ENCODE results near the gene ANGPTL4. TPM values are rescaled to one million over a fixed set of nuclear protein-coding genes. Genes with fewer than 3 reads are reported as not detected.

ANGPTL4 gene
- total RNA-seq, 4 donors from 2014 or later: 150 to 237 (median 190) TPM

DNA sequence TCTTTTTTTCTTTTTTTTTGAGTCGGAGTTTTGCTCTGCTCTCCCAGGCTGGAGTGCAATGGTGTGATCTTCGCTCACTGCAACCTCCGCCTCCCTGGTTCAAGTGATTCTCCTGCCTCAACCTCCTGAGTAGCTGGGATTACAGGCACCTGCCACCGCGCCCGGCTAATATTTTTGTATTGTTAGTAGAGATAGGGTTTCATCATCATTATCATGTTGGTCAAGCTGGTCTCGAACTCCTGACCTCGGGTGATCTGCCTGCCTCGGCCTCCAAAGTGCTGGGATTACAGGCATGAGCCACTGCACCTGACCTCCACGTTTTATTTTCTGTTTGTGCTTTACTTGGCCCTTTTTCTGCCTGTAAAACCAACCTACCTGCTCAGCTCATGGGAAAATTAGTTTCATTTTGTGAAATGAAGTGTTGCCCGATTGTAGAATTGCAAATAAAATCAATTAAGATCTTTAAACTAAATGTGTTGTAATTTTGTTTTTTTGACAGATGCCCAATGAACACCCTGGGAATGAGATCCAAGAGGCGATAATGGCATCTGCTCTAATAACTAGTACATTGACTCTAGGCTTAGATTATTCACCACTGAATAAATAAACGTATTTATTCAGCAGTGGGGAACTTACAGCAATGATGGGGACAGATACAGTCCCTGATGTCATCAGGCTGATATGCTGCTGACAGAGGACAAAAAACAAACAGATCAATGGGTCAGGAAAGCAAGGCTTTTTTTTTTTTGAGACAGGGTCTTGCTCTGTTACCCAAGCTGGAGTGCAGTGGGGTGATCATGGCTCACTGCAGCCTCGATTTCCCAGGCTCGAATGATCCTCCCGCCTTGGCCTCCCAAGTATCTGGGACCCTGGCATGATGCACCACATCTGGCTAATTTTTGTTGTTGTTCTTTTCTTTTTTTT is 24.0 kb downstream of the ANGPTL4 start:
- TF ChIP-seq, protein P1, sequence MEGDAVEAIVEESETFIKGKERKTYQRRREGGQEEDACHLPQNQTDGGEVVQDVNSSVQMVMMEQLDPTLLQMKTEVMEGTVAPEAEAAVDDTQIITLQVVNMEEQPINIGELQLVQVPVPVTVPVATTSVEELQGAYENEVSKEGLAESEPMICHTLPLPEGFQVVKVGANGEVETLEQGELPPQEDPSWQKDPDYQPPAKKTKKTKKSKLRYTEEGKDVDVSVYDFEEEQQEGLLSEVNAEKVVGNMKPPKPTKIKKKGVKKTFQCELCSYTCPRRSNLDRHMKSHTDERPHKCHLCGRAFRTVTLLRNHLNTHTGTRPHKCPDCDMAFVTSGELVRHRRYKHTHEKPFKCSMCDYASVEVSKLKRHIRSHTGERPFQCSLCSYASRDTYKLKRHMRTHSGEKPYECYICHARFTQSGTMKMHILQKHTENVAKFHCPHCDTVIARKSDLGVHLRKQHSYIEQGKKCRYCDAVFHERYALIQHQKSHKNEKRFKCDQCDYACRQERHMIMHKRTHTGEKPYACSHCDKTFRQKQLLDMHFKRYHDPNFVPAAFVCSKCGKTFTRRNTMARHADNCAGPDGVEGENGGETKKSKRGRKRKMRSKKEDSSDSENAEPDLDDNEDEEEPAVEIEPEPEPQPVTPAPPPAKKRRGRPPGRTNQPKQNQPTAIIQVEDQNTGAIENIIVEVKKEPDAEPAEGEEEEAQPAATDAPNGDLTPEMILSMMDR (IDR thresholded peaks at IDR 0.05; ENCODE audit: low read depth): no peak

DNA sequence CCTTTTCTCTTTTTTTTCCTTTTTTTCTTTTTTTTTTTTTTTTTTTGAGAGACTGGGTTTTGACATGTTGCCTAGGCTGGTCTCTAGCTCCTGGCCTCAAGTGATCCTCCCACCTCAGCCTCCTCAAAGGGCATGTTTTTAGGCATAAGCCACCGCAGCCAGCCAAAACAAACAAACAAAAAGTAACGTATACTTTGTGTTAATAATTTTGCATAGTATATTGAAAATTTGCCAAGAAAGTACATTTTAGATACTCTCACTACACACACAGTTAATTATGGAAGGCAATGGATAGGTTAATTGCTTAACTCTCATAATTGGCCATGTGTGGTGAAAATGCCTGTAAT is 24.6 kb downstream of the ANGPTL4 start:
- TF ChIP-seq, protein P1 (IDR thresholded peaks at IDR 0.05; ENCODE audit: low read depth): no peak

DNA sequence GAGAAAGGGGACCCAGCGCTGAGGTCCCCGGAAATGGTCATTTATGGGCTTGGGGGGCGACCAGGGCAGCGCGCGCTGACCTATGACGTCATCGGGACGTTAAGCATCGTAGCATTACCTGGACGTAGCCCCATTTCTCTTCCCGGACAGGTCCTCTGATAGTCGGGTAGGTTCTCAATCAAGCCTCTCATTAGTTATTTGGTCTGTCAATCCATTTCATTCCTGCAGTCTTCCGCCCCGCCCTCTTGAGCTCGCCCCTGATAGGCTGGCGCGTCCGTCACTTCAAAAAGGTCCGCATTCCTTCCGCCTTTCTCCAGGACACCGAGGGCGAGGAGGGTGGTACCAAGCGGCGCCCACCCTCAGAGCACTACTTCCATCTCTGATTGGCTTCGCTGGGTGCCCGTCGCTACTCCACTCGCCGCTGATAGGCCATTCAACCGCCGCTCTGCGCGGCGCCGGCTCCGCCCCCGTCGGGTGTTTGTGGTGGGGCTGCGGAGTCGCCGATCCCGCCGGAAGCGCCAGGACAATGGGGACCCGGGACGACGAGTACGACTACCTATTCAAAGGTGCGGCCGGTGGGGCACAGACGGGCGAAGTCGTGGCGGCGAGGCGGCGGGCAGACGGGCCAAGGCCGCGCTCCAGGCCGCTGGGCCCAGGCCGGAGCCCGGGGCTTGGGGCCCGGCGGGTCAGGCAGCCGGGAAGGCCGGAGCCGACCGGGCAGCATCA is 26.1 kb downstream of the ANGPTL4 start, which contains the start of gene RAB11B:
Gene RAB11B, plus strand, starts transcription at position 470 of the 726 bp plus-strand sequence. Its CDS starts 57 bp downstream, at position 527.
- TF ChIP-seq, protein P1 (IDR thresholded peaks at IDR 0.05; ENCODE audit: low read depth): no peak

DNA sequence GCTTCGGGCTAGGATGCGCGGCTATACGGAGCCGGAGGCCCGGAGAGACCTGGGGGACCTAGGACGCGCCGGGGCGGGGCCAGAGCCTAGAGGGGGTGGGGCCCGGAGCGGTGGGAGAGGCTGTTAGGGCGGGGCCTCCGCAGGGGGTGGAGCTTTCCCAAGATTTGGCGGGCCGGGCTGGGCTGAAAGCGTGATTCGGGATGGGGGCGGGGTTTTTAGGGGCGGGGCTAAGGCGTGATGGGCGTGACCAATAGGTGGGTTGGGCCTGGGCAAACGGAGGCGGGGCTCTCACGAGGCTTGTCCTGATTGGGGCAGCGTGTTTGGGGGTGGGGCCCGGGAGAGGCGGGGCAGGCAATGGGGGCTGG is 26.6 kb downstream of the ANGPTL4 start:
- TF ChIP-seq, protein P1 (IDR thresholded peaks at IDR 0.05; ENCODE audit: low read depth): no peak

DNA sequence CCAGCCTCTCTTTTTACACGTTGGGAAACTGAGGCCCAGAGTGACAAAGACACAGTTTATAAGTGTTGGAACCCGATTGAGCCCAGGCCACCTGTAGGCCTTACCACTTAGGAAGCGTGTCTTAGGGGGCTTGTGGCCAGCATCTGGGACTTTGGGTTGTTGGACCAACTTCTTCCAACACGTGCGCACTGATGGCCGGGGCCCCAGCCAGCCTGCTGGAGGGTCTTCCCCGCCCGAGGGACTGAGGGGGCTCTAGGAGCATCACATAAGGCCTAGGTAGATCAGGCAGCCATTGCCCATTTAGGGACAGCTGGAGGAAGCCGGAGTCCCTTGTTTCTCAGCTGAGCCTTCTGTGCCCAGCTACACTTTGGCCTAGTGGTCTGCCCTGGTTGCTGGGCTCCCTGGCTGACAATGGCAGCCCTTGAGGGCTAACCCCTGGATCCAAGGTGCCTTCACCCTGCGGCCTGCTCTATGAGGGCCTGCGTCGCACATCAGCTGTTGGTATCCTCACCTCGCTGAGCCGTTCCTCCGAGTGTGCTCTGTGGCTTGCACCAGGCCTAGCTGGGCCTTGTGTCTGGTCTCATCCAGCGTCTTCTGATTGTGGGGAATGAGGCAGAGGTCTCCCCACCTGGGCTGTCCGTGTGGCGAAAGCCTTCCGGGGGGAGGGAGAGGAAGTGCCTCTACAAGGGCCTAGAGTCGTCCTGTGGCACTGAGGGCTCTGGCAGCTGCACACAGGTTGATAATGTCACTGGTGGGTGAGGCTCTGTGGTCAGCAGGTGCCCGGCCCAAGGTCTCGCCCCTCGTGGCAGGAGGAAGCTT is 27.5 kb downstream of the ANGPTL4 start:
- TF ChIP-seq, protein P1 (IDR thresholded peaks at IDR 0.05; ENCODE audit: low read depth): no peak

DNA sequence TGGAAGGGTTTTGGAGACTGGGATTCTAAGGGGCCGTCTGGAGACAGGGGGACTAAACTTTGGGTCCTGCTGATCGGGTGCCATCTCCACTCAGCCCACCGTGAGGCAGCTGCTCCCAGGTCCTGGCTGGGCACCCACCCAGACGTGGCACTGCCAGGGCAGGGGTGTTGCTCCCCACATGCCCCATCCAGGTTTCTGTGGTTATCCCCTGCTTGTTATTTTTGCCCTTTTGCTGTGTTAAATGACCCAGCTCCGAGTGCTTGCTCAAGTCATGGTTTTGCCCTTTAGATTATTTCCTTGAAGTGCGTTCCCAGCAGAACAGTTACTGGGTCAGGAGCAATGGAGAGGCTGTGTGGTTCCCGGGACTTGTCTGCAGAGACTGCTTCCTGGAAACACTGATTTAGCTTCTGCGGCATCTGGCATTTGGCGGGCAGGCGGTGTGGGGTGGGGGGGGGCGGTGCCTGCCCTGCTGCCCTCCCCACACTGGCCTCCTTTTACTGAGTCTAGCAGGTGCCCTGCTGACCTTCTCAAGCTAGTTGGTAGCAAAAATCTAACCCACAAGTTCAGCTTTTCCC is 28.1 kb downstream of the ANGPTL4 start:
- TF ChIP-seq, protein P1 (IDR thresholded peaks at IDR 0.05; ENCODE audit: low read depth): no peak

Measured in subcutaneous adipose tissue (tissue), 4 donors.